Measurements from ENCODE around the gene EPO.

EPO gene

DNA sequence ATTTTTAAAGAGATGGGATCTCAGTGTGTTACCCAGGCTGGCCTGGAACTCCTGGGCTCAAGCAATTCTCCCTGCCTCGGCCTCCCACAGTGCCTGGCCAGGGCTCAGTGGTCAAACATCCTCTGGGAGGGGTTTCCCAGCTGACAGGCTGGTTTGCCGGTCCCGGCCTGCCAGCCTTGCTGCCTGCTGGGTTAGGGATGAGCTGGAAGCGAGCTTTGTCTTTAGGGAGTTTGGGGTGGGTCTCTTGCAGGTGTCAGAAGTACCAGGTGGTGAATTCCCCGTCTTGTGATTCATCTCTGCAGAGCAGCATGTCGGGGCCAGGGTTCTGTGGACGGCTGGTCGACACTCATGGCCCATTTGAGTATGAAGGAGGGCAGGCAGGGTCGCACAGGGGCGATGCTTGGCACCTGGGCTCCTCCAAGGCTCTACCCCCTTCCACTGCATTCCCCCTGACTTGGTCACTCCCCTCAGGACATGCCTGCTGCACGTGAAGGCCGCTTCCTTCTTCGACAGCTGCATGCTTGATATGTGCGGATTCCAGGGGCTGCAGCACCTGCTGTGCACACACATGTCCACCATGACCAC lies 43.4 kb downstream of the EPO start:
- in situ Hi-C loops (cut with MboI; ENCODE audit: low pct_unique_long_range_greater_than_20kb, low sequenced_read_pairs, unreplicated experiment) = no loop called here
- TF ChIP-seq, protein P1, sequence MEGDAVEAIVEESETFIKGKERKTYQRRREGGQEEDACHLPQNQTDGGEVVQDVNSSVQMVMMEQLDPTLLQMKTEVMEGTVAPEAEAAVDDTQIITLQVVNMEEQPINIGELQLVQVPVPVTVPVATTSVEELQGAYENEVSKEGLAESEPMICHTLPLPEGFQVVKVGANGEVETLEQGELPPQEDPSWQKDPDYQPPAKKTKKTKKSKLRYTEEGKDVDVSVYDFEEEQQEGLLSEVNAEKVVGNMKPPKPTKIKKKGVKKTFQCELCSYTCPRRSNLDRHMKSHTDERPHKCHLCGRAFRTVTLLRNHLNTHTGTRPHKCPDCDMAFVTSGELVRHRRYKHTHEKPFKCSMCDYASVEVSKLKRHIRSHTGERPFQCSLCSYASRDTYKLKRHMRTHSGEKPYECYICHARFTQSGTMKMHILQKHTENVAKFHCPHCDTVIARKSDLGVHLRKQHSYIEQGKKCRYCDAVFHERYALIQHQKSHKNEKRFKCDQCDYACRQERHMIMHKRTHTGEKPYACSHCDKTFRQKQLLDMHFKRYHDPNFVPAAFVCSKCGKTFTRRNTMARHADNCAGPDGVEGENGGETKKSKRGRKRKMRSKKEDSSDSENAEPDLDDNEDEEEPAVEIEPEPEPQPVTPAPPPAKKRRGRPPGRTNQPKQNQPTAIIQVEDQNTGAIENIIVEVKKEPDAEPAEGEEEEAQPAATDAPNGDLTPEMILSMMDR (IDR thresholded peaks at IDR 0.05; ENCODE audit: extremely low read depth, insufficient read depth, missing control alignments) = no peak
- no peak for DNase-seq (ENCODE audit: low spot score)

DNA sequence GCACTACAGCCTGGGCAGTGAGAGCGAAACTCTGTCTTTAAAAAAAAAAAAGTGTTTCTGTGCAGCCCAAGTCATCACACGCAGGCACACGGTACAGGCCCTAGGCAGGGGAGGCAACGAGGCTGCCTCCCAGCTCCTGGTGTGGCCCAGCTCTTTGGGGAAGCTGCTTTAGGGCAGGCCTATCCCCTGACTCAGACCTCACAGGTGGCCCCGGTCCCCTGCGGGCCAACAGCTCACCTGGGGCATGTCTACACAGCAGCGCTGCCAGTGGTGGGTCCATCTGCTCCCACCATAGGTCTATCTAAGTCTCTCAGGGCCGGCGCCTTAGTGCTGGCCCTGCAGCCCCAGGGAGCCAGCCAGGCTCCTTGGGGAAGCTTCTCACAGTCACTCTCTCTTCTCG lies 44.6 kb downstream of the EPO start:
- in situ Hi-C loops (cut with MboI; ENCODE audit: low pct_unique_long_range_greater_than_20kb, low sequenced_read_pairs, unreplicated experiment) = no loop called here
- DNase-seq (ENCODE audit: low spot score) = no peak
- TF ChIP-seq, protein P1 (IDR thresholded peaks at IDR 0.05; ENCODE audit: extremely low read depth, insufficient read depth, missing control alignments) = no peak

DNA sequence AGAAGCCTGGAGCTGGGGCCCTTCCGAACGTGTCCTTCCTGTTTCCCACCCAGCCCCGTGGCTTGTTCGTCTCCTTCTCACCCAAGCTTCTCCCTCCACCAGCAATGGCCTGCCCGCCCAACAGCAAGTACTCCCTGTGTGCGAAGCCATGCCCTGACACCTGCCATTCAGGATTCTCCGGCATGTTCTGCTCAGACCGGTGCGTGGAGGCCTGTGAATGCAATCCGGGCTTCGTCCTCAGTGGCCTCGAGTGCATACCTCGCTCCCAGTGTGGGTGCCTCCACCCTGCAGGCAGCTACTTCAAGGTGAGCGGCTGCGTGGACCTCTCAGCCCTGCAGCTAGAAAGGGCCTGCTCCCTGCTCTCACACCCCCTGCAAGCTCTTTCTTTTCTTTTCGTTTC lies 45.0 kb downstream of the EPO start:
- in situ Hi-C loops (cut with MboI; ENCODE audit: low pct_unique_long_range_greater_than_20kb, low sequenced_read_pairs, unreplicated experiment) = no loop called here
- DNase-seq (ENCODE audit: low spot score) = no peak
- TF ChIP-seq, protein P1 (IDR thresholded peaks at IDR 0.05; ENCODE audit: extremely low read depth, insufficient read depth, missing control alignments) = no peak

DNA sequence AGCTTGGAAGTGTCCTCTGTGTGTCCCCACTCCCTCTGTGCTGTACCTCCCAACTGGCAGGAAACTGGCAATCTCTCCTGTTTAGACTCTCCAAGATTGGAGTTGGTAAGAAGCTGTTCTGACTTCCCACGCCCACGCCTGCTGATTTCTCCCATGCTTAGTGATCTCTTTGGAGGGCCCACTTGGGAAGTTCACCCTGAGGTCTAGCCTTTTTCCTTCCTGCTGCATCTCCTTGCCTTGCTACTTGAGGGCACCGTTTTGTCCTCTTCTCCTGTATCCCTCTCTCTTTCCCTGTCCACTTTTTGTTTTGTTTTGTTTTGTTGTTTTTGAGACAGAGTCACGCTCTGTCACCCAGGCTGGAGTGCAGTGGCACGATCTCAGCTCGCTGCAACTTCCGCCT lies 48.5 kb downstream of the EPO start:
- in situ Hi-C loops (cut with MboI; ENCODE audit: low pct_unique_long_range_greater_than_20kb, low sequenced_read_pairs, unreplicated experiment) = no loop called here
- TF ChIP-seq, protein P1 (IDR thresholded peaks at IDR 0.05; ENCODE audit: extremely low read depth, insufficient read depth, missing control alignments) = no peak
- DNase-seq (ENCODE audit: low spot score) = no peak

Data from GM13977 (cell line).